ENCODE results near the gene HPSE2. TPM values are rescaled to one million over a fixed set of nuclear protein-coding genes. Genes with fewer than 3 reads are reported as not detected.

Gene HPSE2
- total RNA-seq, 2 donors from 2014 or later, result 0.18 to 0.74 TPM

DNA sequence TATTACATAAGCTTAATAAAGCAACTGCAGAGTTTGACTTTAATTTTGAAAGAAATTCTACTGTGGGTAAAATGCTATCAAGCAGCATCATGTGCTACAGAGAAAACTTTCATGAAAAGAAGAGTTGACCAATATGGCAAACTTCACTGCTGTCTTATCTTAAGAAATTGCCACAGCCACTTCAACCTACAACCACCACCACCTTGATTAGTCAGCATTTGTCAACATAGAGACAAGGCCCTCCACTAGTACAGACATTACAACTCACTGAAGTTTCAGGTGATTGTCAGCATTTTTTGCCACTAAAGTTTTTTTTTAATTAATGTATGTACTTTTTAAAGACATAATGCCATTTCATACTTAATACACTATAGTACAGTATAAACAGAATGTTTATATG lies 350.3 kb downstream of the HPSE2 start:
- no peak for DNase-seq
- intact Hi-C loops (cut with DNase I), result no loop called here
- no peak for ATAC-seq

DNA sequence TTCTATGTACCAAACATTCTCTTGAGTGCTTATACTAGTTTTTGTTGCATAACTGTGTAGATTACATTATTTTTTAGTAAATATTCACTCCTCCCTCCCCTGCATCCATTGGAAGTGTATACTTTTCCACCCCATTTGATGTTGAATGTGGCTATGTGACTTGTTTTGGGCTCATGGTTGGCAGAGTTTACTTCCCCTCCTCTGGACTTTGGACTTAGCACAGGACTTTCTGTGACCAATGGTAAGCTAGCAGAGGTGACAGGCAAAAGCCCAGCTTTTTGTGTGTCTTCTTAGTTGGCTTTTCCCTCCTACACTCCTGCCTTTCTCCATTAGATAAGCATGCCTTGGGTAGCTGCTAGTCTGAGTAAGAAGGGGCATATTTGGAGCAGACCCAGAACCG lies 353.9 kb downstream of the HPSE2 start:
- no peak for ATAC-seq
- no peak for DNase-seq
- intact Hi-C loops (cut with DNase I), result no loop called here

DNA sequence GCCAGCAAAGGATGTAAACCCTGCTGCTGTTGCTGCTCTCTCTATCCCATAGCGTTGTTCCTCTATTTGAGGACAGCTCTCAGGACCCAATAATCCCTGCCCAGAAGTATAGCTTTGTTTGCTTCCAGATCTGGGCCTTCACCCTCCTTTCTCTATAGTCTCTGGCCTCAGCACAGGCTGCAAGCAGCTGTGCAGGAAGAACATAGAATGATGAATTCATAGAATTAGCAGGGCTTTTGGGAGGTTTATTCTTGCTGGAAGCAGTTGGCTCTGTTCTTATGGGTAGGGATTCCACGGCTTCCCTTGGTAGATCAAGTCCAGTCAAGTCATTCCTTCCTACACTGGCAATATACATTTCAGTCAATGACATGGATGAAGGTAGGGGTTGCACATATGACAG lies 354.7 kb downstream of the HPSE2 start:
- ATAC-seq, result no peak
- intact Hi-C loops (cut with DNase I), result no loop called here

DNA sequence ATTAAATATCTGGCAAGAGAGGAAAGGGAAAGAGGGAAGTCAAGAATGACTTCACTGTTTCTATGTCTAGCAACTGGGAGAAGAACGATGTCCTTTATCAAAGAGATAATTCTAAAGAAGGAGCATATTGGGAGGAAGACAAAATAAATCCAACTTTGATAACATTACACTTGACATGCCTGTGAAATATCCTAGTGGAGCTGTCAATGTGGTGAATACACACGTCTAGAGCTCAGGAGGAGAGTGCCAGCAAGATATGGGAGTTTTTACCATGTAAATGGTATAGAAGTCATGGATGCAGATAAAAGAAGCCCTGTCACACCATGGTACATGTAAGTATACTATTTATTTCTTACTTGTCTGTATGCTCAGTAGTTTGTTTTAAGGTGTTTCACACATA lies 356.7 kb downstream of the HPSE2 start:
- no peak for DNase-seq
- ATAC-seq, result no peak
- intact Hi-C loops (cut with DNase I), result no loop called here

More for the DNA sequence above, 354.7 kb downstream of the HPSE2 start:
- no peak for DNase-seq

DNA sequence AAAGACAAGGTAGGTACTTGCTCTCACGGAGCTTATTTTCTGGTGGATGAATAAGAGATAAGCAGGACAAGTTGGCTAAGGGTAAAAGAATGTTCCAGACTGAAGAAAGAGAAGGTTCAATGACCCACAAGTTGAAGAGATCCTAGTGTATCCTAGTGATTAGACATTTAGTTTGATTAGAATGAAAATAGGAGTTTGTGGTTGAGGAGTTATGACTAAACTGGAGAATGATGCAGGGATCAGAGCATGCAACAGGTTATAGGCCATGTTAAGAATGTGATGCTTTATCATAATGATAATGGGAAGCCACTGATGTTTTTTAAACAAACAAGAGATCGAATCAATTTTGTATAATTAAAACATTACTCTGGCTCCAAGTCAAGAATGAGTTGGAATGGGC lies 357.2 kb downstream of the HPSE2 start:
- ATAC-seq, result no peak
- intact Hi-C loops (cut with DNase I), result no loop called here
- DNase-seq, result no peak

DNA sequence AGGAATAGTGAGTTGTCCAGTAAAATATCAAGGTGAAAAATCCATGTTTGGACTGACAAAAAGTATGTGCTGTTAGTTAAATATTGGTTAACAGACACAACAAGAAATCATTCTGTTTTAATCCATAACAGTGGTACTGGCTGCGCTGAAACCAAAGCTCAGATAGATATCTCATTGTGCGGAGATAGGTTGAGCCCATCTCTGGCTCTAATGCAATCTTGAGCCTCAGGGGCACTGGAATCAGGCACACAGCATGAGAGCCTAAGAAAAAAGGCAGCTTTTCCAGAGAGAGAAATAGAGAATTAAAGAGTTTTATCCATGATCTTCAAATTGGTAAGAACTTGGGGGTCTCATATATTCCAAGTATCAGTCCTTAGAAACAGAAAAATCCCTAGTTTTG lies 373.7 kb downstream of the HPSE2 start:
- no peak for ATAC-seq
- intact Hi-C loops (cut with DNase I), result no loop called here

DNA sequence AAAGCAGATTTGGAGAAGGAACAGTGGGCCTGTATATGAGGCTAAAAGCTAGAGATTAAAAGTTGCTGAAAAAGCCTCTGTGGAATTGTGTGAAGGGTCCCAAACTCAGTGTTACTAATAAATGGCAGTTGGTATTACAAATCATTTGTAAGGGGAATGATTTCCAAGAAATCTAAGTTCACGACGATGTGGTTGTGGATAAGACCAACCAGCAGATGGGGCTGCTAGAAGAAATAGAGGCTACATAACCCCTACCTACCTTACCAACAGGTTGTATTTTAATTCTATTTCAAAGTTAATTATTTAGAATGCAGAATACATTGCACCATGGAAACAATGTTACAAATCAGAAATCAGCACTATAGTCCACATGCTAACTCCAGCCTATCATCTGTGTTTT lies 377.1 kb downstream of the HPSE2 start:
- ATAC-seq (no peak), DNase-seq (no peak)
- intact Hi-C loops (cut with DNase I), result no loop called here

More for the DNA sequence above, 373.7 kb downstream of the HPSE2 start:
- DNase-seq, result no peak

DNA sequence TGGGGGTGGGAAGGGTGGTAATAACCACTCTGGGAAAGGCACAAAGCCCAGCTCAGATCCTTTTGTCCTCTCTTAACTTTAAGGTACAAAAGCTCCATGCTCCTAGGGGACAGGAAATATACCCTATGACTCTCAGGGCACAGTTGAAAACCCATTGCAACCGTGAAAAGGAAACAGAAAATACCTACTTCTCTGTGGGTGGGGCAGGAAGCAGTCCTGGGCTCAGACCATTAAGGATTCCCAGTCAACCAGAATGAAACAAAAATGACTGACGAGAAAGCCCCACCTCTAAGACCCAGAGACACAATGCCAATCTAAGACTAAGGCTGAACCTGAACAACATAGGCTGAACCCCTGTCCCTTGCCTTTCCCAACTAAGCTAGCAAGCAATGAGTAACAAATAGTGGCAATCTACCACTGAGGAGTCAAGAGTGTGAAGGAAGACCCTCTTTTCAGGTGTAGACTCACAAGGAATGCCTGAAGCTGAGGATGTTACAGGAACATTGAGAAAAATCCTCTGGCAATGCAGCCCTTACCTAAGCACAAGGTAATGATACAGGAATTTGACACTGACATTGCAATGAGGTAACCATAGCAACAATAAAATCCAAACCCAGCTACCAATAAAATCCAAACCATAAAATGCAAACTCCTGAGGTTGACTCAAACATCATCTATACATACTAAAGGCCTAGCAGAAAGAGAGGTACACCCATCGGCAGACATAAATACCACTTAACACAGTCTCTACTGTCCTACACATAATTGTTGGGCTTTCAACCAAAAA lies 380.1 kb downstream of the HPSE2 start:
- DNase-seq (no peak), ATAC-seq (no peak)
- intact Hi-C loops (cut with DNase I), result no loop called here

DNA sequence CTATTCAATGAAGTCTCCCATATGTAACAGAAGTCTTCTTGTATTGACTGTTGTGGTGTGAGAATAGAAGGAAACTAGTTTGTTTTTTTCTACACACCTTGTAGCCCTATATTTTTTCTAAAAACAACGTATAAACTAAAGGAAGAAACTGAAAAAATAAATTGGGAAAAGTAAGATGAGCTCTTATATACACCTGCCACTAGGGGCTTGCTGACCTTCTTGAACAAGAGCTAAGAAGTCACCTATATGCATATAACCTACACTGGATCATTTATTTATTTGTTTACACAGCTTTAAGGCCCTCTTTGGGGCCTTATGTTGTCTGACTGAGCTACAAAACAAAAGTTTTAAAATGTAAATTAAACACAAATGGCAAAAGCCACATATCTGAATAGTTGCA lies 383.0 kb downstream of the HPSE2 start:
- no peak for DNase-seq
- no peak for ATAC-seq
- intact Hi-C loops (cut with DNase I), result no loop called here

DNA sequence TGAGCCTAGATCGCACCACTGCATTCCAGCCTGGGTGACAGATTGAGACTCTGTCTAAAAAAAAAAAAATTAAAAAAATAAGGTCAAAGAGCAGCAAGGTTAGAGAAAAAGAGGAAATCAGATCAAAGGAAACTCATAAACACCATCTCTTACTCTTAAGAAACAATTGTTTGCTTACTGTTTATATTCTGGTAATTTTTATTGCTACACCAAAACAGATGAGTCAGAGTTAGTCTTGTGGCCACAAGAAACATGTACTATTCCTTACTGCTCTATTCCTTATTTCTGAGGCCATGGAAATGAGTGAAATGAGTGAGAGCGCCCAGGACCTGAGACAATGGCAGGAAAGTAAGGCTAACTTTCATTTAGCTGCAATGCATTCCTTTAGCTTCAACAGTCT lies 387.3 kb downstream of the HPSE2 start:
- intact Hi-C loops (cut with DNase I), result no loop called here
- DNase-seq (no peak), ATAC-seq (no peak)

DNA sequence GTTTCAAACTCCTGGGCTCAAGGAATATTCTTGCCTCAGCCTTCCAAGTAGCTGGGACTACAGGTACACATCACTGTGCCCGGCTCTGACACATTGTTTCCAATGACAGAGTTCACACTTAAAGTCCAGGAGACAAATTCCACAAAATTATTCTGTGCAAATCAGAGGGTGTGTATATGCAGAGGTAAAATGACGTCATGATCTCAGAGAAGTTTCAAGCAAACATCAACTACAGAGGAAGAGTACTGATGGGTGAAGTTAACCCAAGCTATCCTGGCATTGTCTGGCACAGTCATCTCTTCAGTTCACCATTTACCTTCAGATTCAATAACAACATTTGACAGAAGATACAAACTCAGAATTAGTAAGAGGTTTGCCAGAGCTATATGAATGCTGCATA lies 388.9 kb downstream of the HPSE2 start:
- DNase-seq (no peak), ATAC-seq (no peak)
- intact Hi-C loops (cut with DNase I), result no loop called here

DNA sequence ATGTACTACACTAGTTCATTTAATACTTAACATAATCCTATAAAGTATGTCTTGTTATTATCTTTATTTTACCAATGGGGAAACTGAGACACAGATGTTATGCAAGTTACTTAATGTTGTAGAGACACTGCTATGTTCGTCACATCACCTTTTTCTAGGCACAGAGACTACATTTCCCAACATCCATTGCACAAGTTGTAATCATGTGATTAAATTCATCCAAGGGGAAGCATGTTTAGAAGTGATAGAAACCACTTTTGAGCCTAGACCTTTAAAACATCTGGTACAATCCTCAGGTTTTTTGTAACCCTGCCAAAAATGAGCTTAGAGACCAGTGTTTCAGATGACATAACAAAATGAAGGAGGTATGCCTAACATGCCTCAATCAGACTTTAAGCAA lies 402.1 kb downstream of the HPSE2 start:
- ATAC-seq (no peak), DNase-seq (no peak)
- intact Hi-C loops (cut with DNase I), result no loop called here

DNA sequence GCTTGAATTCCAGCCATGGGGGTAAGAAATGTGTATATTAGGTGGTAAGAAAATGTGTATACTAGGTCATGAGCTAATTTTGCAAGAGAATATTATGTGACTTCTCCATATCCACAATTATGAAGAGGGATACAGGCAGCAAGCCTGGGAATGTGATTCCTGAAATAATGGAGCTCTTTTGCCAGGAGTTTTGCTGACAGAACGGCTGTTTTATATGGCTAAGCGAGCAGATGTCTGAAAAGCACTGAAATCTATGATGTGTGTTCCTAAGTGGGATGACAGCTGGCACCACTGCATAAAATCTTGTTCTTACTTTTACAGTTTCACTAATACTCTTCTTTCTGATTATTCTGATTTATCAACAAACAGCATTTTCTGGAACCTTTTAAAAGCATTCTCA lies 402.9 kb downstream of the HPSE2 start:
- no peak for DNase-seq
- intact Hi-C loops (cut with DNase I), result no loop called here
- ATAC-seq, result no peak

DNA sequence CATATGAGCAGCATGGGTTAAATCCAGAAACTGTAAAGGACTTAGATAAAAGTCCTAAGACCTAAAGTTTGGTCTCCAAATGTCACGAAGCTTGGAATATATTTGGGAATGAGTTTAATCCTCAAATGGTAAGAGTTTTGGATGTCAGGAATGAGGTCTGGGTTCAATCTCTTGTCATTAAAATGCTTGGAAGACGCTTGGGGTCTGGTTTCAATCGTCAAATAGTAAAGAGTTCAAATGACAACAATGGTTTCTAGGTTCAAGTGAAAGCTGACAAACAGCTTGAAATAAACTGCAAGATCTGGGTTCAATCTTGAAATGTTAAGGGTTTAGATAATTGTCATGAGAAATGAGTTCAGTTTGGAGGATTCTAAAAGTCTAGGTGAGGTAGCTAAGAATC lies 403.5 kb downstream of the HPSE2 start:
- intact Hi-C loops (cut with DNase I), result no loop called here
- ATAC-seq, result no peak

DNA sequence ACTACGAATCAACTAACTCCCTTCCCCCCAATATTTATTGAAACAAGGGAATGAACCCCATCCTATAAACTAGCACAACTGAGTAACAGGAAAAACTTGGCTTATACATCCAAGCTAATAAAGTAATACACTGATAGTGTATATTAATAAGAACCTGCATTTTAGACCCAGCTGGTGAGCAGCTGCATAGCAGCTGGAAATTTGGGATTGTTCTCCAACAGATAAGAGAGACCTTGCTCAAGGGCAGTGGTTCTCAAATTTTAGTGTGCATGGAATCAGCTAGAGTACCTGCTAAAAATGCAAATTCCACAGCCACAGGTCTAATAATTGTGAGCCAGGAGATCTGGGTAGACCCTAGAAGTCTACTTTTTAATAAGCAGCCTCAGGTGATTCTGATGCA lies 404.3 kb downstream of the HPSE2 start:
- intact Hi-C loops (cut with DNase I), result no loop called here
- DNase-seq, result no peak
- ATAC-seq, result no peak

More for the DNA sequence above, 403.5 kb downstream of the HPSE2 start:
- DNase-seq, result no peak

DNA sequence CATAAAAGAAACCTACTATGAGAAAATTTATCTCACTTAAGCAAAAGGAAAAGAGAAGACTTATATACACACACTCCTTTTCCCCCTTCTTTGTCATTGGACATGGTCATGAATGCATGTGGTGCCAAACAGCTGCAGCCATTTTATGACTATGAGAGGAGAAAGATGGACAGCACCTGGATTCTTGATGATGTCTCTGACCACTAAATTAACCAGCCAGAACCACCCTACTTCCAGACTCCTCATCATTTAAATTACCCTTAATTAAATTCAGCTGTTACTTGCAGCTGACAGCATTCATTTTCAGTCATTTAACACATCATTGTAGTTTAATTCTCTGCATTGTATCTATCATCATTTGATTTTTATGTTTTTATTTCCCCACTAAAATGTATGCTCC lies 409.9 kb downstream of the HPSE2 start:
- intact Hi-C loops (cut with DNase I), result no loop called here
- ATAC-seq, result no peak

DNA sequence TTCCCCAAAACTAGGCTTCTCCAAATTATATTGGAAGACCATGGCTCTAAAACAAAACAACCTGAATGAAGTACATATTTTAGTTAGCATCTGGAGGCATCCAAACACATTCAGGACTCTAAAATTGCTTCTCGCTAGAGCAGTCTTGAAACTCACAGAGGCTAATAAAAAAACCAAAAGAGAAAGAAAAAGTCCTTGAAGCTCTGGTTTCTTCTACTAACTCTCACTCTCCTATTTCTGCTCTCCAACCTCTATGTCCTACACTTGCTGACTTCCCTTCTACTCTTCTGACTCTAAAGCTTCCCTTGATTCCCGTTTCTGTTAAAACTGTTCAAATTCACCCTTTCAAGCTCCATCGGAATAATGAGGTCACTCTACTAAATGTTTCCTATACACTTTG lies 418.3 kb downstream of the HPSE2 start:
- DNase-seq, result no peak
- ATAC-seq, result no peak
- intact Hi-C loops (cut with DNase I), result no loop called here

More for the DNA sequence above, 409.9 kb downstream of the HPSE2 start:
- DNase-seq, result no peak

DNA sequence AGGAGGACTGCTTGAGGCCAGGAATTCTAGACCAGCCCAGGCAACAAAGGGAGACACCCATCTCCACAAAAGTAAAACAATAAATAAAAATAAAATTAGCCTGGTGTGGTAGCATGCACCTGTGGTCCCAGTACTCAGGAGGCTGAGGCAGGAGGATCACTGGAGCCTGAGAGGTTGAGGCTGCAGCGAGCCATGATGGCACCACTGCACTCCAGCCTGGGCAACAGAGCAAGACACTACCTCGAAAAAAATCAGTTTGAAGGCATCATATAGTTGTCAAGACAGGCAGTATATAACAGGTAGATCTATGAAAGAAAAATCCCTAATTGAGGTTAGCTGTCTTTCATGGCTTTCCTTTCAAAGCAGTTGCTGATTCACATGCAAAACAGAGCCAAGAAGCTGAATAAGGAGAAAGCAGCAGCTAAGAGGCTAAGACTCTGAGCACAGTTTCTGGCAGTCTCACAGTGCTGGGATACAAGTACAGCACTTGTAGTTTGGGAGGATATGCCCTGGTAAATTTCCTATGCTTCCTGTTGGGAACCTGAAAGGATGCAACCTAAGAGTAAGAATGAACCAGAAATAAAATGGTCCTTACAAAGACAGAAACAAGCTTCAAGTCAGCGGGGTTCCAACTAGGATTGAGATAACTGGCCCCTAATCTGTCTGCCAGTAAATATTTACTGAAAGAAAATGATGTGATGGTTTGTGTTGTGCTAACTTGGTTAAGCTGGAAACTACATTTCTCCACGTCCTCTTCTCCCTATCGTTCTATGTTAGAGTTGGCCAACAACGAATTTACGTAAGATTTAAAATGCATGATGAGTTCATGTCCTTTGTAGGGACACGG lies 420.4 kb downstream of the HPSE2 start:
- DNase-seq (no peak), ATAC-seq (no peak)
- intact Hi-C loops (cut with DNase I), result no loop called here

DNA sequence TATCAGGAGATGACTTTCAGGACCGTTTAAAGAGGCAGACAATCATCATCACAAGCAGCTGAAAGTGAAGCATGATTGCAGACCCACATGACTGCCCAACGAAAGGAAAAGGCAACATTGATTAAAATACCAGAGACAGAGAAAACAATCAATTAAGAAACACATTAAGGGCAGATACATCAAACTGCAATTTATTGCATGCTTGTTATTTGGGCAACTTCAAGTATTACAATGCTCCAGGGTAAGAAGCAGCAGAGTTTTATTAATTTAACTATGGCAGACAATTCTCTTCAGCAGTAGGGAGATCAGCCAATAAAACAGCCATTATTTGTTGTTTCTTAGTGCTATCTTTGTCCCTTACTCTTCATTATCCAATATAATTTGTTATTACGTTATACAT lies 421.2 kb downstream of the HPSE2 start:
- intact Hi-C loops (cut with DNase I), result no loop called here
- ATAC-seq (no peak), DNase-seq (no peak)

DNA sequence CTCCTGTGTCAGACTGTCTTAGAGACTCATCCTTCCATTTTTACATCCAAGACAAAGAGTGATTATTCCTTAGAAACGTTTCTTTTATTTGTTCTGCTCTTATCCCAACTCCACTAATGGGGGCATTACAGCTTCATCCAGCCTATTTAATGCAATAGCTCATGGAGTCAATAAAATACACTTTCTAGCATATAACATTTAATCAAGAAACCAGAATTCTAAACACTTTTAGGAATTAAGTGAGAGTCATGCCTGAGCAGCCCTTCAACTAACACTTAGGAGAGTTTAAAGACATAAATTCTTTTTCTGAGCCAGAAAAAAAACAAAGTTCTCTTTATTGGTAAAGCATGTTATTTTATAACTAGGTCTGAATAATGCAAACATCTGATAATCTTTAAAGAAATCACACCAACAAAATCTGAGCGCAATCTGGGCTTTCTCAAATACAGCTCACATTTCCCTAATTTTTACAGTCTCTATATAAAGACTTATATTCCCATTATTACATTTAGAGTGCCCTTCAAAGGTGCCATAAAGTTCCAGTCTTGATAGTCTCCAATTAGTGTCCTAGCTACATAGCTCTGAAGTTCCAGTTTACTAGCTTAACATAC lies 427.3 kb downstream of the HPSE2 start:
- intact Hi-C loops (cut with DNase I), result no loop called here
- DNase-seq (no peak), ATAC-seq (no peak)

Data from left cardiac atrium (tissue), 4 donors.